Measurements from ENCODE around the gene FTH1.
"Not testable (repeated sequence)": the region's sequence is repeated elsewhere in the genome, so short reads cannot be mapped to it uniquely, and the experiment has no call there.

The FTH1 gene

GRCh38 chr11:61963282-61964057 lies 4.0 kb downstream of the FTH1 start:
- DNase-seq (ENCODE audit: low read depth), result no peak

- no peak for DNase-seq (ENCODE audit: low read depth)
Observed at GRCh38 chr11:61963016-61963281, 4.5 kb downstream of the FTH1 start.

- DNase-seq (ENCODE audit: low read depth), result no peak
Observed at GRCh38 chr11:61962213-61963015, 5.0 kb downstream of the FTH1 start.

GRCh38 chr11:61961570-61962212 lies 5.7 kb downstream of the FTH1 start:
- DNase-seq (ENCODE audit: low read depth), result no peak

GRCh38 chr11:61960532-61960931 lies 6.9 kb downstream of the FTH1 start:
- no peak for DNase-seq (ENCODE audit: low read depth)

- no peak for DNase-seq (ENCODE audit: low read depth)
Observed at GRCh38 chr11:61959678-61960077, 7.8 kb downstream of the FTH1 start.

- no peak for DNase-seq (ENCODE audit: low read depth)
Observed at GRCh38 chr11:61959114-61959513, 8.3 kb downstream of the FTH1 start.

GRCh38 chr11:61958590-61958989 lies 8.8 kb downstream of the FTH1 start:
- no peak for DNase-seq (ENCODE audit: low read depth)

- DNase-seq (ENCODE audit: low read depth), result no peak
Observed at GRCh38 chr11:61957021-61957770, 10.2 kb downstream of the FTH1 start.

GRCh38 chr11:61956191-61957020 lies 11.0 kb downstream of the FTH1 start:
- no peak for DNase-seq (ENCODE audit: low read depth)

GRCh38 chr11:61955422-61956135 lies 11.9 kb downstream of the FTH1 start:
- DNase-seq (ENCODE audit: low read depth), result no peak

- no peak for DNase-seq (ENCODE audit: low read depth)
Observed at GRCh38 chr11:61954851-61955421, 12.5 kb downstream of the FTH1 start.

GRCh38 chr11:61954106-61954850 lies 13.2 kb downstream of the FTH1 start:
- no peak for DNase-seq (ENCODE audit: low read depth)

GRCh38 chr11:61953632-61954031 lies 13.8 kb downstream of the FTH1 start:
- not testable (repeated sequence) for DNase-seq (ENCODE audit: low read depth)

GRCh38 chr11:61952882-61953281 lies 14.6 kb downstream of the FTH1 start:
- DNase-seq (ENCODE audit: low read depth), result no peak

- no peak for DNase-seq (ENCODE audit: low read depth)
Observed at GRCh38 chr11:61951484-61952135, 15.8 kb downstream of the FTH1 start.

- DNase-seq (ENCODE audit: low read depth), result no peak
Observed at GRCh38 chr11:61950035-61950547, 17.3 kb downstream of the FTH1 start, which contains the start of gene BEST1. Gene BEST1, plus strand, starts transcription at chr11:61950351. Its CDS starts 1,456 bp downstream, at chr11:61951807.

- DNase-seq (ENCODE audit: low read depth), result no peak
Observed at GRCh38 chr11:61949169-61950034, 18.0 kb downstream of the FTH1 start.

Data from stimulated activated CD8-positive, alpha-beta memory T cell treated with anti-CD3 and anti-CD28 coated beads, Interleukin-12 subunit alpha, Interleukin-12 subunit beta, amount 100 ng/mL, for 1 hour (primary cell).